Measurements from ENCODE around the gene RPTOR.
A peak's percentile ranks its signal among the peaks of the same experiment; 100 is the strongest.
"Not testable (repeated sequence)": the region's sequence is repeated elsewhere in the genome, so short reads cannot be mapped to it uniquely, and the experiment has no call there.

Gene RPTOR

GRCh38 chr17:80544655-80545498 is at the start of gene RPTOR:
TSS of gene RPTOR (plus strand) at chr17:80544838. CDS start at chr17:80545630, 792 bp downstream.
- peak; percentile 87 for DNase-seq

GRCh38 chr17:80497726-80498241 is 46.9 kb upstream of the RPTOR start:
- DNase-seq, result no peak

GRCh38 chr17:80498242-80498919 is 46.3 kb upstream of the RPTOR start:
- no peak for DNase-seq

- DNase-seq, result no peak
Measured at GRCh38 chr17:80498920-80499410, 45.7 kb upstream of the RPTOR start.

GRCh38 chr17:80499560-80499959 is 45.1 kb upstream of the RPTOR start:
- DNase-seq, result no peak

GRCh38 chr17:80499961-80500665 is 44.5 kb upstream of the RPTOR start:
- no peak for DNase-seq

GRCh38 chr17:80501741-80502577 is 42.7 kb upstream of the RPTOR start:
- no peak for DNase-seq

- no peak for DNase-seq
Measured at GRCh38 chr17:80502578-80502877, 42.1 kb upstream of the RPTOR start.

GRCh38 chr17:80503031-80503430 is 41.6 kb upstream of the RPTOR start:
- DNase-seq, result no peak

- DNase-seq, result no peak
Measured at GRCh38 chr17:80503921-80504320, 40.7 kb upstream of the RPTOR start.

GRCh38 chr17:80504686-80505413 is 39.8 kb upstream of the RPTOR start:
- DNase-seq, result no peak

GRCh38 chr17:80507177-80507576 is 37.5 kb upstream of the RPTOR start:
- not testable (repeated sequence) for DNase-seq

- no peak for DNase-seq
Measured at GRCh38 chr17:80507965-80508364, 36.7 kb upstream of the RPTOR start.

- no peak for DNase-seq
Measured at GRCh38 chr17:80509311-80509710, 35.3 kb upstream of the RPTOR start.

- DNase-seq, result no peak
Measured at GRCh38 chr17:80510132-80510531, 34.5 kb upstream of the RPTOR start.

- DNase-seq, result no peak
Measured at GRCh38 chr17:80510772-80511171, 33.9 kb upstream of the RPTOR start.

GRCh38 chr17:80511222-80512180 is 33.1 kb upstream of the RPTOR start:
- DNase-seq, result no peak

GRCh38 chr17:80512233-80512632 is 32.4 kb upstream of the RPTOR start:
- DNase-seq, result no peak

- no peak for DNase-seq
Measured at GRCh38 chr17:80513201-80513600, 31.4 kb upstream of the RPTOR start.

GRCh38 chr17:80513892-80514291 is 30.7 kb upstream of the RPTOR start:
- DNase-seq, result no peak
